Right hindlimb (tissue), 1 donor: ENCODE results near the gene PSTPIP1.

ENCODE experiments used
- DNase-seq: peaks from one replicate; pipeline ENCODE4 v3.0.0-alpha.2; 2018

The PSTPIP1 gene

DNA sequence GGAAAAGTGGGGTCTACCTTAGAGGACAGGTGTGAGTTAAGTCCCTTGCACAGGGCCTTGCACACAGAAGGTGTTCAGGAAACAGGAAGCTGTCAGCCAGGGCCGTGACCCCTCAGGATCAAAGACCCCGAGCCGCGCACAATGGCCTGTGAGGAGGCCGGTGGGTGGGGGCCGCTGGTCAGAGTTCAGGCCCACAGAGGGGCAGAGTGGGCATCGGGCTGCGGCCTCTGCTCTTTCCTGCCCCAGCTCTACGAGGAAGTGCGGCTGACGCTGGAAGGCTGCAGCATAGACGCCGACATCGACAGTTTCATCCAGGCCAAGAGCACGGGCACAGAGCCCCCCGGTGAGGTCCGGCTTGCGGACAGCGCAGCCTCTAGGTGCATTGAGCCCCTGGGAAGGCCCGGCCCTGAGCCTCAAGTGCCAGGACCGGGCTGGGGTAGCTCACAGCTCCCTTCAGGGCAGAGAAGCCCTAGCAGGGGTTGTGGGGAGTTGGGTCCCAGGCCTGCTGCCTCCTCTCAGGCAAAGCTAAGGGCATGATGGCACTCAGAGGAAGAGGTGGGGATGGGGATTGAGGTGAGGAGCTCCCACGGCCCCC, 37.2 kb downstream of the PSTPIP1 start:
- DNase-seq, result peak; percentile 18

DNA sequence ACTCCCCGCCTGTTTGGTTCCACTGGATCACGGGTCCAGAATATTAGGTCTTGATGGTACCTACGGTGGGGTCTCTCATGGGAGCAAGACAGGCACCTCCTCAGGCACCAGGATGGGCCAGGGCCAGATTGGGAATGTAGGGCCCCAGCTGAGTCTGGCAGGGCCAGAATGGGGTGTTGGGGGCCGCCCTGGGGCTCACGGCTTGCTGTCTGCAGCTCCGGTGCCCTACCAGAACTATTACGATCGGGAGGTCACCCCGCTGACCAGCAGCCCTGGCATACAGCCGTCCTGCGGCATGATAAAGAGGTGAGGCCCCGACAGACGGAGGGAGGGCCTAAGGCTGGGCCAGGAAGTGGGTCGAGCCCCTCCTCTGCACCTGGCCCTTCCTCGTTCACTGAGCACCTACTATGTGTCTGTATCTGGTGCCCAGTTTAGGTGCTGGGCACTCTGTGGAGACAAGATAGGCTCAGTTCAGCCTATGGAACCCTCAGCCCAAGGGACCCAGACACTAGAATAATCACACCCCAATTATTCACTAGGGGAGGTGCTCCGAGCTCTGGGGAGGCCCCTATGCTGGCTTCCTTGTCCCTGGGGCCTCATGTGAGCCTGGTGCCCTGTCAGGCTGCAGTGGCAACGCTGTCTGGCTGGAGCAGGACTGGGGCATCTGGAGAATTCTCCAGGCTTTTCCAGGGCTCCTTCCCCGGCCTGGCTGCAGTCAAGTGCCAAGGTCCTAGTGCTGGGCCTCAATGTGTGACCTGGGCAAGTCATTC, 37.9 kb downstream of the PSTPIP1 start:
- peak; percentile 16 for DNase-seq

DNA sequence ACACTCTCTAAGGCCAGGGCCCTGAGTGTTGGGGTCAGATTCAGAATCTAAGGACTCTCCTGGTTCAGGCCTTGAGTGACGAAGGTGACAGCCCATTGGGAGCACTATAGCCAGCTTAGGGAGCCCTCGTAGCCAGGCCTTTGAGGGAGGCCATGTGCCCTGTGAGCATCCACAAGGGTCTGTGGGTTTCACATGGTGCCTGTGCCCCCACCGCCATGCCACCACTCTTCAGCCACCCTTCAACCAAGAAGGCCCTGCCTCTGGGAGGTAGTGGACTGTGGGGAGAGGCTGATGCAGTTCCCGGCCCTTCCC, 38.4 kb downstream of the PSTPIP1 start:
- no peak for DNase-seq

DNA sequence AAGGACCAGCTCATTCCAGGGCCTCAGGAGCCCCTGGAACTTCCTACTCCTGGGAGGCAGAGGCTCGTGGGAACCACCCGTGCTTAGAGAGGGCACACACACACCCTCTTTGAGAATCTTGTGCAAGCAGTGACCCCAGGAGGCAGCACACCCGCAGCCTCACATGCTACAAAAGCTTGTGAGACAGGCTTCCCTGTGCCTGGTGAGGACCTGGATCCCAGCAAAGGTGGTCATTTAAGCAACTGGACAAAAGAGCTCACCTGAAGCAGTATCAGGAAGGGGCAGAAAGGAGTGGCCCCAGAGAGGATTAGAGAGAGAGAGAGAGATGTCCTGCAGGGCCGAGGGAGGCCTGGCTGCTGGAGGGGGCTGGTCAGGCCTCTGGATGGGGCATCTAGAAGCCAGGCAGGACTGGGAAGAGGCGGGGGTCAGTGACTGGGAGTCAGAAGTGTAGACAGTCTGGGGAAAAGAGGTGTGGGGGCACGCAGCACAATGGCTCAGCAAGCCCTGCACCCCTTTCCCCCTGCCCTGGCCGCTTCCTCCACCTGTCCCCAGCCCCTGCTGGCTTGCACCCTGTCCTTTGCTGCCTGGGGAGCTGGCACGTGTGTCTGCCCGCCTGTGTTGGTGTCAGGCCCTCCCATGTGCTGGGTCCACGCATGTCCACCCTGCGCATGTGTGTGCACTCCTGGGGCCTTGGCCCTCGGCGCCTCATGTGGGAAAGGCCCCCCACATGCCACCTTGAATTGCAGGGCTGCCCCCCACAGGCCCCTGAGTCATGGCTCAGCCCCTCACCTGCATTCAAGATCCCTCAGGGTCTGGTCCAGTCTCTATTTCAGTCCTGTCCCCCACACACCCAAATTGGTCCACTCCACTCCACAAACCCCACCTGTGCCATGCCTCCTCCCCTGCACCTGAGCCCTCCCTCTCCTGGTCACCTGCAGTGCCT, 39.1 kb downstream of the PSTPIP1 start:
- no peak for DNase-seq

DNA sequence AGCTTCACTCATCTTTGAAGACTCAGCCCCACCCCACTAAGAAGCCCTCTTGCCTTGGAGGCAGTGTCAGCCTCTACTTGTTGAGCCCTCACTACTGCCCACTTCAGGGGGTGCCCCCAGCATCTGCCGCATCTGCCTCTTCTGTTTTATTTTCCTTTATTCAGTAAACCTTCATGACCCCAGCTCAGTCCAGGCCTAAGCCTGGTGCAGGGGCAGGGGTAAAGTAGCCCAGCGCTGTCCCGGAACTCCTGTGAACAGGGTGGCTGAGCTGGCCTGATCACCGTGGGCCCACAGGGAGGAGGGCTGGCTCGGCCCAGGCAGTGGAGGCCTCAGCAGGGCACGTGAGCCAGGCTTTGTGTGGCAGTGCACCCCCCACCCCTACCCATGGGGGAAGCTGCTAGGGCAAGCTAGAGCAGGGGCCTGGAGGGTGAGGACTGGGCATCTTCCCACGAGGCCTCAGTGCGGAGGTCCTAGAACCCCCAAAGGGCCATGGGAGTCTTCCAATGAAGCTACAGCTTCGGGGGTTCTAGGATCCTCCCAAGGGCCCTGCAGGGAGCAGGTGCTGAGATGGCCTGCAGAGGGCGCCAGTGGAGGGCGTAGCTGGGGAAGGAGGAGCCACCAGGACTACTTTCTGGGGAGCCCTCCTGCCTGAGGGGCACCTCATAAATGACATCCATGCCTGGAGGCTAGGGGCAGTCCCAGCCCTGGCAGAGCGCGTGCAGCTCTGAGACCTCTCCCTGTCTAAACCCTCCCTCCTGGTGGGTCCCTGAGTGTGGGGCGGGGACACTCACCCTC, 40.0 kb downstream of the PSTPIP1 start:
- peak; percentile 41 for DNase-seq

DNA sequence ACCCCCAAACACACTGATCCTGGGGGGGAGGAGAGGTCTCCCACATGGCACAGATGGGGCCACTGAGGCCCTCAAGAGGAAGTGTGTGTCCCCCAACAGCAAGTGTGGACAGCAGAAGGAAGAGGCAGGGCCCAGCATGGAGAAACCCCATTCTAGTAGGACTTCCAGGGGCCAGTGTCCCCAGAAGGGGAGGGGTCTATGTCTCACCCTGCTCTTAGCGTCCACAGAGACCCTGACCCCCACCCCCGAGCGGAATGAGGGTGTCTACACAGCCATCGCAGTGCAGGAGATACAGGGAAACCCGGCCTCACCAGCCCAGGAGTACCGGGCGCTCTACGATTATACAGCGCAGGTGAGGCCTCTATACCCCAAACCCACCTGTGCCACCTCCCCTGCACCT, 40.7 kb downstream of the PSTPIP1 start:
- DNase-seq, result no peak

DNA sequence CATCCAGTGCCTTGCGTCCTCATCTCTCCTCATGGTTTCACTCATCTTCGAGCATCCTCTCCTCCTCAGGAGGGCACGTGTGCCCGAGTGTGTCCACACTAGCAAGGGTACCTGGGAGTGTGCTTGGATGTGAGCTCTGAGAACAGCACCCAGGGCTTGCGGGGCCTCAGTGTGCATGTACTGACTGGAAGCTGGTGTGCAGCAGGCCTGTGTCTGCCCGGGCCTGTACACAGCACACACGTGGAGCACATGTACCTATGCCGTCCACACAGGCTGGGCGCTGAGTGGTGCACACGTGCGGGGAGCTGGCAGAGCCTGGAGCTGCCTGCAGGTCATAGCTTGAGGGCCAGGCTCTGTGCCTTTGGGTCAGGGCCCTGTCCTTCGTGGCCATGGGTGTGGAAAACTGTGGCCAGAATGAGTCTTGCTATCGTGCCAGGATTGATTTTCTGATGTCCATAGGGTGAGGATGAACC, 41.1 kb downstream of the PSTPIP1 start:
- no peak for DNase-seq

DNA sequence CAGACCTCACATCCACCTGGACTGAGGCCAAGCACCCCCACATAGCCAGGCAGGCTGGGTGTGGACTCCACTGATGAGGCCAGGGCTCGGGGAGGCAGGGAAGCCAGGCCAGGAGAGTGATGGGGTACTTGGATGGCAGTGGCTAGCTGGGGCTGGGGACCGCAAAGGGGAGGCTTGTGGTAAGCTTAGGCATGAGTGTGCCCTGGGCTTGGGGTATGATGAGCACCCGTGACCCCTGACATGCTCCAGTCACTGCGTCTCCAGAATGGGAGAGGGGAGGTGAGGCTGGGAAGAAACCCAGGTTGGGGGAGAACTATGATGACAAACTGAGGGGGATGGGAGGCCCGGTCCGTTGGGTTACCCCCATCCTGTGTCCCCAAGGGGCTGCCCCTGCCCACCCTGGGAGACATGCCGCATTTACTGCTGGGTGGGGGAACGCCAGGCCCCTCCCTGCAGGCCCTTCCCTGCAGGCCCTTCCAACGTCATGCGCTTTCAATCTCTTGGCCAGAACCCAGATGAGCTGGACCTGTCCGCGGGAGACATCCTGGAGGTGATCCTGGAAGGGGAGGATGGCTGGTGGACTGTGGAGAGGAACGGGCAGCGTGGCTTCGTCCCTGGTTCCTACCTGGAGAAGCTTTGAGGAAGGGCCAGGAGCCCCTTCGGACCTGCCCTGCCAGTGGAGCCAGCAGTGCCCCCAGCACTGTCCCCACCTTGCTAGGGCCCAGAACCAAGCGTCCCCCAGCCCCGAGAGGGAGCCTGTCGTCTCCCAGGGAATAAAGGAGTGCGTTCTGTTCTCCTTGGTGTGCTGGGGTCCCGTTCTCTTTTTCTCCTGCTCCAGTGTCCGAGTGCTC, 41.8 kb downstream of the PSTPIP1 start:
- DNase-seq, result peak; percentile 45

DNA sequence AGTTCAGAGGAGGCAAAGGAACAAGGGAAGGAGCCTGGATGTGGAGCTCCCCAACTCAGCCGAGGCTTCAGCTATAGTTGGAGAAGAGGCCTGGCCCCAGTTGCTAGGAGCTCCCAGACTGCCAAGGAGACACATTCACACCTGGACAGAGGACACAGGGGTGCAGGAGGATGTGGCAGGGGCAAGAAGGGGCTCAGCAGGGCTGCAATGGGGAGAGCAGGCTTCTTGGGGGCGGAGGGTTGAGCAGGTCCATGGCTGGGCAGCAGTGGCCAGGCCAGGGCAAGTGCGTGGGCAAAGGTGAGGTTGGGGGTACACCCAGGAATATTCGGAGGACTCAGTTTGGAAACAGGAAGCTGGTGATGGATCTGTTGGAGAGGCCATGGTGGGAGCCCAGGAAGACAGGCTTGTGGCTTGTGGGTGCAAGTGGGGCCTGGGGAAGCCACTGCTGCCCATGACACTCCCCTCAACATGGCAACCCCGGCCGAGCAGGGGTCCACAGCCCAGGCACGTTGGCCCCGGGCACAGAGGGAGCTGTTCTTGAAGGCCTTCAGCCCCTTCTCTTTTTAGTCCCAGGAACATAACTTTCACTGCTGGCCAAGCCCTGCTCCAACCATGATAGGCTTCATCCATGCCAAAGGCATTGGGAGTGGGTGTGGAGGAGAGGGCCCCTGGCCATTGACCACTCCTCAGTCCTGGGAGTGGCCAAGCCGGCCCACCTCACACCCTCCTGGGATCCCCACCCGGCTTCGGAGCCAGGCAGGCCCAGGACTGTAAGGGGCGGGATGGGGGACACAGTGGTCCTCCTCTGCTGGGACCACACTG, 42.7 kb downstream of the PSTPIP1 start:
- no peak for DNase-seq

DNA sequence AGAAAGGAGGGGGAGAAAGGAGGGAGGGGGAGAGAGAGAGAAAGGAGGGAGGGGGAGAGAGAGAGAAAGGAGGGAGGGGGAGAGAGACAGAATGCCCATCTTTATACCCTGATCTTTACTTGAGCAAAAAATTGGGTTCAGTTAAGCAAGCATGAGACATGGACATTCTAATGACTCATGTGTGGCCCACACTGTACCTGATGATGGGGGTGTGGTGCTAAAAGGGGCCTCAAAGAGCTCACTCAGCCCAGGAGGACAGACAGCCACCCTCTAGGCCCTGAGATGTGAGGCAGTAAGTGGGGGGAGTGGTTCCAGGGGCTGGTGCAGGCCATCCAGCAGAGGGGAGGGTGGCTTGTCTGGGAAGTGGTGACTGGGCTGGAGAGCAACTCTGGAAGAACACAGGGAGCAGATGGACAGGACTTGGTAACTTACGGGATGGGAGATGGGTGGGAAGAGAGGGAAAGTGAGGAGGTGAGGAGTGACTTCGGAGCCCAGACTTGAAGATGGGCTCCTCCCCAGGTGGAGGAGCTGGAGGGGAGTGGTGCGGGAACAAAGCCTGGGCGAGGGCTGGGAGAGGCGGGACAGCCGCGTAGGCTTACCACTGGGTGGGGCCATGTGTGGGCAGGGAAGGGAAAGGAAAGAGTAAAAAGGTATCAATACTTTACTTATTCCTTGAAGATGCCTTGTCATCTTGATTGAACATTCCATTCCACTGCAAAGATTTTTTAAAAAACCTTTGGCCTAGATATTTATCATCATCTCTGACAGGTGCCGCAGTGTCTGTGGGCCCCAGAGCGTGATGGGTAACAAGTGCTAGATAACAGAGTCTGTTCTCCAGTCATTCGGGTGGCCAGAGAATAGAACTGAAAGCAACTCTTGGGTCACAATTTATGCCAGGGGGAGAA, 43.6 kb downstream of the PSTPIP1 start:
- no peak for DNase-seq

DNA sequence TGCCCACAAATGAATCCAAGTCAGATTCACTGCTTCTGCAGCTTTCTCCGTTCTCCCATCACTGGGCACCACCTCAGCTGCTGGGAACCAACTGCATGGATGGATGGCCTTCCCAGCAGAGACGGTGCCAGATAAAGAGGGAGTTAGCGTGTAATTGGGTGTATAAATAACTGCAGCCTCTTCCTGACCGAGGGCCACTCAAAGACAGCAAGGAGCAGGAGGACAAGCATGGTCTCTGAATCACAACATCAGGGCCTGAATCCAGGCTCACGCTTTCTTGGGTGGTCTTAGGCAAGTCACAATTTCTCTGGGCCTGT, 44.2 kb downstream of the PSTPIP1 start:
- DNase-seq, result no peak

DNA sequence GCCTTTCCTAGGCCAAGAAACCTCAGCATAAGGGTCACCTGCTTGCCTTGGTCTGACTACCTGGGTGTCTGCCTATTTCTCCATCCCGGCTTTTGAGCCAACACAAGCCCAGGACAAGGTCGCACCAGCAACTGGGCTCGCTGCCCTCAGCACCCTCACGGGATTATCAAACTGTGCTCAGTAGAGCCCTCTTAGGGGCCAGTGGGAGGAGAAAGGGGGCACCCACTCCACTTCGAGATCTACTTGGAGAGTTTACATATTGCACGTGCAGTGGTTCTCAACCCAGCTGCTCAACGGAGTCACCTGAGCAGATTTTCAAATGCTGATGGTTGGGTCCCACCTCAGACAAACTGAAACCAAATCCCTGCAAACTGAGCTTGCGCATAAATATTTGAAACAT, 44.9 kb downstream of the PSTPIP1 start:
- DNase-seq, result no peak

DNA sequence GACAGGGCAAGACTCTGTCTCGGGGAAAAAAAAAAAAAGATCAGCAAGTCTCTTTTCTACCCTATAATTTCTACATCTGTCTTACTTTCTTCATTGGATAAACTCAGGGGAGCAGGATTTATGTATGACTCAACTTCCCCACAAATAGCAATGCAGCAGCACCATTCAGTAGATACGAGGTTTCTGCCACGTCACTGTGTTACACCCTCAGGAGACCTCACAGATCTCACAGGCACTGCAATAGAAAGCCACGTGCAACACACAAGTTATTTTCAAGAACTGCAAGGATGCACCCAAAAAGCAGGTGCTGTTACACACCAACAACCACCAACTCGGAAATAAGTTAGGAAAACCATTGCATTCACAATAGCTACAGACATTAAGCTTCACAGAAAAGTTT, 45.7 kb downstream of the PSTPIP1 start:
- no peak for DNase-seq

DNA sequence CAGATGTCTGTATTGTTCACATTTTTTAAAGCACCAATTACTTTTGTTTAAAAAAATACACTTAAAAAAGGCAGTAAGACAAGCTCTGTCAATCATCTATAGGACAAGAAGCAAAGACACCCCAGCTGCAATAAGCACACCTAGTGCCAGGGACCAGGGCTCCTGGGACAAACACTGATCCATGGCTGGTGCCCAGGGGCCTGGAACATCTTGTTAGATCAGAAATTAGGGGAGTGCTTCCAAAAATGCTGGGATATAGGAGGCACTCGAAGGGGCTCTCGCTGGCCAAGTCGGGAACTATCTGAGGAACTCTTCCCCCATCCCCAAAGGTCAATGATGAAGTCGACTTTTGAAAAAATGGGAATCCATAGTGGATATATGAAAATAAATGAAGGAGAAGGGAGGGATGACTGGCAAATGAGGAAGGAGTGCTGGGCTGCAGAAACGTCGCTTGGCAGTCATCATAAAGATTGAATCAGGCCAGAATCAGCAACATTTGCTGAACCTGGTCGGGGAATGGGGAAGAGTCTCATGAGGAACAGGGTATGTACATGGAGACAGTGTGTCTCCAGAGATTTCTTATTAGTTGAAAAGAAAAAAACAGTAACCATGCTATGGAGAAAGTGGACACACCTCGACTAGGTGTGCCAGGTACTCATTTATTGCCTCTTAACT, 47.5 kb downstream of the PSTPIP1 start:
- DNase-seq, result no peak

DNA sequence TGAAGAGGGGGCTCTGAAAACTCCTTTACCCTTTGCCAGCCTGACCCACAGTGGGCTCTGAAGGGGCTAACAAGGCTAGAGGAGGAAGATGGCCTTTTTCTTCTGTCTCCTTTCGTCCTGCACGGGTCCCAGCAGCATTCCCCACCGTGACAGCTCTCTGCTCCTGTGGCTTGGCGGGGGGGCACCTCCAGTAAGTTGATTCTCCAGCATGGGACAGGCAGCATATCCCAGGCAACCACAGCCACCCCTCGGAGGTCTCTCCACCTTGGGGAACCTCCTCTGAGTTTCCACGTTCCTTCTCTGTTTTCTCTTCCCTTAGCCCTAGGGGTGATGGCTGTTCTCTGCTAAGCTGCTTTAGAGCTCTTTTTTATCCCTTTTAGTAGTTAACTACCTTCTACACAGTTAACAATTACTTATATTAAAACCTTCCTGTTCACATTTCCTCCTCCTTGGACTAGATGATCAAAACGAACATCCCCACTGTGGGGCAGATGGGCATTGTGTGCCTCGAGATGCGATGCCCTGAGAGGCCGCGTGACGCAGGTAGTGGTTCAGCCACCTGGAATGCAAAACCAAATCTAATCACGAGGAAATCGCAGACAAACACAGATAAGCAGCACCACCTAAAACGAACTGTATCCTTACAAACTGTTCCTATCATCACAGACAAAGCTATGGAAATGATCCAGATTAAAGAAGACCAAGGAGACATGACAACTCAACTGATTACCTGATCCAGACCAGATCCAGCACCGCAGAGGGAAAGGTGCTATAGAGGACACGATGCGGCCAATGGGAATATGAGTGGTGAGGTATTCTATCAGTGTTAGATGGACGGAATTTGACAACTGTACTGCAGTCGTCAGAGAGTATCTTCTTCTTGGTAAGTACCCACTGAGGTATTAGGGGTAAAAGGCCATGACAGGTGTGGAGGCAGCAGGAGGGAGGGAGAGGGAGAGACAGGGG, 48.3 kb downstream of the PSTPIP1 start:
- DNase-seq, result no peak

DNA sequence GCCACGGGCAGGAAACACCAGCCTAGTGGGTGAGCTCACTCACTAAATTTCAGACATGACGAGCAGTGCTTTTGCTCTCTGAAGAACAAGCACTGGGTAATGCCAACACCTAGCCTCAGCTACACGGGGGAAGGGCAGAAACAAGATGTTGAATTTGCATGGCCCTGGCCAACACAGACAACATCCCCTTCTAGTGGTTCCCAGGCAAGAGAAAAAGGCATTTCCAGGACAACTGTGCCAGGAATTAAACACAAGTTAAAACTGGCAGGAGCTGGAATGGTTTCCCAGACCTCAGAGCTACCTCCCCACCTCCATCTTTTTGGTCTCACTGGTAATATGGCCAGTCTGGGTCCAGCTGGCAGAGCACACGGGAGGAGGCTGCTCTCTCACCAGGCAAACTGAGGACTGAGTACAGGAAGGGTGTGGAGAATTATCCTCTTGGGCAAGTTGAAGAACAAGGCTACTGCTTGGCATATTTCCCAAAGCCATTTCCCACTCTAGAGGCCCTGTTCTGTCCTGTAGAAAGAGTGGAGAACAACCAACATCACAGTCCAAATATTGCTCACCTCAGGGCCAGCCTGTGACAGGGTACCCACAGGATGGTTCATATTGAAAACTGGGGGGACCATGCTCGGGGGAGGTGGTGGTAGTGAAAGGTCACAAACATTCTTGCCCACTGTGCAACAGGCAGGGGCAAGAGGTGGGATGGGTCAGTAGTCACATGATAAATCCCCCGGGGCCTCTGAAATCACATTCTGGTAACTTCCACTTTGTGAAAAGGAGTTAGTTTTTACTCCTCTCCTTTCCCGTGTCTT, 49.5 kb downstream of the PSTPIP1 start:
- DNase-seq, result no peak

DNA sequence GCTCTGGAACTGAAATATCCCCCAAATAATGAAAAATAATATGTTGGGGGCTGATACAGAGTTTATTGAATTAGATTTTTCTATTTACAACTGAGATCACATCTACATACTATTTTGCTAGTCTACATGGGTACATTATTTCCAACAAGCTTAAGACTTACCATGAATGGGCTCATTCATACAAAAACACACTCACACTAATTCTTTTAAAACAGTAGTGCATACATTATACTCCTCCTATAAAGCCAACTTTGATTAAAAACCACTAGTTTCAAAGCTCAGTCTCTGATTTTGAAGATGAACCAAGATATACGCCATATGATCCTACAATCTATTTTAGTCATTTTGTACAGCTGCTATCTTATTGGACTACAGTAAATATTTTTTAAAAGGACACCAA, 51.1 kb downstream of the PSTPIP1 start:
- no peak for DNase-seq
